ENCODE data around the gene ATP5F1B.
A peak's percentile ranks its signal among the peaks of the same experiment; 100 is the strongest.

ATP5F1B gene

GRCh38 chr12:56687223-56688128 is 41.7 kb upstream of the ATP5F1B start:
- TF ChIP-seq TAF1 (IDR thresholded peaks at IDR 0.05; ENCODE audit: borderline replicate concordance, insufficient read depth, low read length) (no peak), SIN3A (IDR thresholded peaks at IDR 0.05; ENCODE audit: borderline replicate concordance, insufficient read depth, low read length) (no peak), POLR2AphosphoS5 (IDR thresholded peaks at IDR 0.05; ENCODE audit: low read depth, low read length) (0 out of 2 replicates have a peak, but pooled peaks have one; percentile 1), FOXP2 (optimal IDR thresholded peaks at IDR 0.05; ENCODE audit: borderline replicate concordance, extremely low read depth, extremely low read length, insufficient read depth) (no peak)
- TF ChIP-seq, protein P1, sequence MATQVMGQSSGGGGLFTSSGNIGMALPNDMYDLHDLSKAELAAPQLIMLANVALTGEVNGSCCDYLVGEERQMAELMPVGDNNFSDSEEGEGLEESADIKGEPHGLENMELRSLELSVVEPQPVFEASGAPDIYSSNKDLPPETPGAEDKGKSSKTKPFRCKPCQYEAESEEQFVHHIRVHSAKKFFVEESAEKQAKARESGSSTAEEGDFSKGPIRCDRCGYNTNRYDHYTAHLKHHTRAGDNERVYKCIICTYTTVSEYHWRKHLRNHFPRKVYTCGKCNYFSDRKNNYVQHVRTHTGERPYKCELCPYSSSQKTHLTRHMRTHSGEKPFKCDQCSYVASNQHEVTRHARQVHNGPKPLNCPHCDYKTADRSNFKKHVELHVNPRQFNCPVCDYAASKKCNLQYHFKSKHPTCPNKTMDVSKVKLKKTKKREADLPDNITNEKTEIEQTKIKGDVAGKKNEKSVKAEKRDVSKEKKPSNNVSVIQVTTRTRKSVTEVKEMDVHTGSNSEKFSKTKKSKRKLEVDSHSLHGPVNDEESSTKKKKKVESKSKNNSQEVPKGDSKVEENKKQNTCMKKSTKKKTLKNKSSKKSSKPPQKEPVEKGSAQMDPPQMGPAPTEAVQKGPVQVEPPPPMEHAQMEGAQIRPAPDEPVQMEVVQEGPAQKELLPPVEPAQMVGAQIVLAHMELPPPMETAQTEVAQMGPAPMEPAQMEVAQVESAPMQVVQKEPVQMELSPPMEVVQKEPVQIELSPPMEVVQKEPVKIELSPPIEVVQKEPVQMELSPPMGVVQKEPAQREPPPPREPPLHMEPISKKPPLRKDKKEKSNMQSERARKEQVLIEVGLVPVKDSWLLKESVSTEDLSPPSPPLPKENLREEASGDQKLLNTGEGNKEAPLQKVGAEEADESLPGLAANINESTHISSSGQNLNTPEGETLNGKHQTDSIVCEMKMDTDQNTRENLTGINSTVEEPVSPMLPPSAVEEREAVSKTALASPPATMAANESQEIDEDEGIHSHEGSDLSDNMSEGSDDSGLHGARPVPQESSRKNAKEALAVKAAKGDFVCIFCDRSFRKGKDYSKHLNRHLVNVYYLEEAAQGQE (IDR thresholded peaks at IDR 0.05; ENCODE audit: insufficient read depth in 1 of 2, low read depth in 2 of 2, low read length in 2 of 2): no peak

GRCh38 chr12:56684745-56685359 is 39.1 kb upstream of the ATP5F1B start:
- TF ChIP-seq POLR2AphosphoS5 (IDR thresholded peaks at IDR 0.05; ENCODE audit: low read depth, low read length) (no peak), FOXP2 (optimal IDR thresholded peaks at IDR 0.05; ENCODE audit: borderline replicate concordance, extremely low read depth, extremely low read length, insufficient read depth) (no peak), TAF1 (IDR thresholded peaks at IDR 0.05; ENCODE audit: borderline replicate concordance, insufficient read depth, low read length) (no peak), SIN3A (IDR thresholded peaks at IDR 0.05; ENCODE audit: borderline replicate concordance, insufficient read depth, low read length) (no peak)
- TF ChIP-seq, protein P1 (IDR thresholded peaks at IDR 0.05; ENCODE audit: insufficient read depth in 1 of 2, low read depth in 2 of 2, low read length in 2 of 2): no peak

DNA sequence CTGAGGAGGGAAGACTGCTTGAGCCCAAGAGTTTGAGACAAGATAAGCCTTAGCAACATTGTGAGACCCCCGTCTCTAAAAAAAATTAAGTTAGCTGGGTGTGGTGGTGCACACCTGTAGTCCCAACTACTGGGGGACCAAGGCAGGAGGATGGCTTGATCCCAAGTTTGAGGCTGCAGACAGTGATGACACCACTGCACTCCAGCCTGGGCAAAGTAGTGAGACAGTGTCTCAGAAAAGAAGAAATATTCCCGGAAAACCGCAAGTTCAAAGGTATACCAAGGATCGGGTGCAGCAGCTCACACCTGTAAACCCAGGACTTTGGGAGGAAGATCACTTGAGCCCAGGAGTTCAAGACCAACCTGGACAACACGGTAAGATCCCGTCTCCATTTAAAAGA is 36.5 kb upstream of the ATP5F1B start:
- TF ChIP-seq POLR2AphosphoS5 (IDR thresholded peaks at IDR 0.05; ENCODE audit: low read depth, low read length): no peak
- no peak for TF ChIP-seq SIN3A (IDR thresholded peaks at IDR 0.05; ENCODE audit: borderline replicate concordance, insufficient read depth, low read length)

GRCh38 chr12:56679883-56680575 is 34.2 kb upstream of the ATP5F1B start:
- TF ChIP-seq SIN3A (IDR thresholded peaks at IDR 0.05; ENCODE audit: borderline replicate concordance, insufficient read depth, low read length): no peak
- TF ChIP-seq, protein P1 (IDR thresholded peaks at IDR 0.05; ENCODE audit: insufficient read depth in 1 of 2, low read depth in 2 of 2, low read length in 2 of 2): no peak
- no peak for TF ChIP-seq POLR2AphosphoS5 (IDR thresholded peaks at IDR 0.05; ENCODE audit: low read depth, low read length)
- no peak for TF ChIP-seq FOXP2 (optimal IDR thresholded peaks at IDR 0.05; ENCODE audit: borderline replicate concordance, extremely low read depth, extremely low read length, insufficient read depth)
- TF ChIP-seq TAF1 (IDR thresholded peaks at IDR 0.05; ENCODE audit: borderline replicate concordance, insufficient read depth, low read length): no peak

GRCh38 chr12:56678852-56679251 is 33.1 kb upstream of the ATP5F1B start:
- TF ChIP-seq SIN3A (IDR thresholded peaks at IDR 0.05; ENCODE audit: borderline replicate concordance, insufficient read depth, low read length): no peak
- TF ChIP-seq, protein P1 (IDR thresholded peaks at IDR 0.05; ENCODE audit: insufficient read depth in 1 of 2, low read depth in 2 of 2, low read length in 2 of 2): peak in 1 of 2 experiments; percentile 14; a peak in 1 of 4 replicates
